Keratinocyte (primary cell): ENCODE results near the gene OR56A5. TPM values are rescaled to one million over a fixed set of nuclear protein-coding genes. Genes with fewer than 3 reads are reported as not detected.

Source experiments
- DNase-seq: peaks from one replicate; pipeline ENCODE4 v3.0.0-alpha.2; 2011; ENCODE audit warnings: low read depth, missing footprints, low spot score
- FAIRE-seq: peaks from 2 replicates; lab custom pipeline; 2011; peaks lifted over from hg19 to GRCh38; lab: Jason Lieb, UNC
- H2AFZ ChIP-seq: 2 replicates; pipeline ENCODE4 v1.6.0; 2012; ENCODE audit warnings: low read length, control low read depth, inconsistent platforms; ENCODE audit not compliant: control insufficient read depth
- H3K27ac ChIP-seq: 2 replicates; pipeline ENCODE4 v1.5.1; 2011; ENCODE audit warnings: low read length; ENCODE audit not compliant: control insufficient read depth, insufficient read depth
- H3K27me3 ChIP-seq: 3 replicates; pipeline ENCODE4 v1.6.0; 2011; ENCODE audit warnings: low read length; ENCODE audit not compliant: control insufficient read depth, insufficient read depth; ENCODE audit errors: extremely low read depth
- H3K36me3 ChIP-seq, 2 experiments: 2 replicates in 1 of 2; 3 replicates in 1 of 2; pipeline ENCODE4 v1.5.1; 2011; ENCODE audit warnings: low read length in 2 of 2, mild to moderate bottlenecking in 1 of 2; ENCODE audit not compliant: control insufficient read depth in 2 of 2, insufficient read depth in 2 of 2; ENCODE audit errors: extremely low read depth in 1 of 2
- H3K4me1 ChIP-seq: 3 replicates; pipeline ENCODE4 v1.5.1; 2011; ENCODE audit warnings: low read length; ENCODE audit not compliant: control insufficient read depth, insufficient read depth; ENCODE audit errors: extremely low read depth
- H3K4me2 ChIP-seq: 3 replicates; pipeline ENCODE4 v1.6.0; 2011; ENCODE audit warnings: low read depth, low read length; ENCODE audit not compliant: control insufficient read depth, insufficient read depth; ENCODE audit errors: extremely low read depth
- H3K4me3 ChIP-seq, 3 experiments: fragments of 200-600 bp in 1 of 3; sonication (generic) in 1 of 3; 2 replicates in 2 of 3; 3 replicates in 1 of 3; pipeline ENCODE4 v1.5.1; 2011 to 2016; ENCODE audit warnings: low read length in 3 of 3, mild to moderate bottlenecking in 3 of 3, control low read depth in 2 of 3, inconsistent platforms in 1 of 3, low read depth in 1 of 3, mixed read lengths in 1 of 3, mixed run types in 1 of 3, moderate library complexity in 1 of 3; ENCODE audit not compliant: control insufficient read depth in 2 of 3, insufficient read depth in 2 of 3; ENCODE audit errors: extremely low read depth in 1 of 3
- H3K79me2 ChIP-seq: 2 replicates; pipeline ENCODE4 v1.6.0; 2012; ENCODE audit warnings: low read length; ENCODE audit not compliant: control insufficient read depth, insufficient read depth
- H3K9ac ChIP-seq: 3 replicates; pipeline ENCODE4 v1.6.0; 2011; ENCODE audit warnings: low read length; ENCODE audit not compliant: control insufficient read depth, insufficient read depth; ENCODE audit errors: extremely low read depth
- H3K9me1 ChIP-seq: 3 replicates; pipeline ENCODE4 v1.6.0; 2011; ENCODE audit warnings: low read length; ENCODE audit not compliant: control insufficient read depth, insufficient read depth; ENCODE audit errors: extremely low read depth
- H3K9me3 ChIP-seq: 2 replicates; pipeline ENCODE4 v1.5.1; 2012; ENCODE audit warnings: low read depth, low read length; ENCODE audit not compliant: control insufficient read depth
- H4K20me1 ChIP-seq: 3 replicates; pipeline ENCODE4 v1.6.0; 2011; ENCODE audit warnings: low read length; ENCODE audit not compliant: control insufficient read depth, insufficient read depth; ENCODE audit errors: extremely low read depth
- EZH2 ChIP-seq: IDR thresholded peaks from one replicate; pipeline ENCODE4 v1.6.1; 2012; ENCODE audit warnings: inconsistent platforms, mild to moderate bottlenecking, low read length, moderate library complexity
- dilution Hi-C: fragments of 300-500 bp; cut with MboI; formaldehyde crosslinking; loops from one replicate; pipeline ENCODE4 v1.7.0; 2020; ENCODE audit warnings: low sequenced_read_pairs; ENCODE audit not compliant: extremely low pct_ligation_motif_present
- polyA plus RNA-seq, 5 experiments: library from polyadenylated mRNA; depleted of rRNA in 3 of 5; stranded (reverse) in 3 of 5; stranded (forward) in 1 of 5; unstranded in 1 of 5; fragments of >200 nt; gene quantifications; 1 replicate in 1 of 5; 2 replicates in 3 of 5; 3 replicates in 1 of 5; pipeline versions ENCODE4 v1.2.1 to v1.2.3, GENCODE V29; 2011 to 2012; ENCODE audit warnings: missing spikeins in 2 of 5, low read depth in 1 of 5, low replicate concordance in 1 of 5
- TF ChIP-seq, protein P1 (sequence below), 3 experiments: IDR thresholded peaks in 1 of 3; conservative IDR thresholded peaks in 1 of 3; optimal IDR thresholded peaks in 1 of 3; 2 replicates in 2 of 3; 3 replicates in 1 of 3; pipeline versions ENCODE3 to v1.5.1; 2011; ENCODE audit warnings: low read length in 3 of 3, mild to moderate bottlenecking in 3 of 3, moderate library complexity in 2 of 3, control low read depth in 1 of 3, inconsistent platforms in 1 of 3; ENCODE audit not compliant: insufficient read depth in 2 of 3; ENCODE audit errors: extremely low read depth in 1 of 3

The OR56A5 gene
- polyA plus RNA-seq, 1 donor (not counting 4 experiments of a cell fraction or from before 2014, with no cell fraction given), result not detected

DNA sequence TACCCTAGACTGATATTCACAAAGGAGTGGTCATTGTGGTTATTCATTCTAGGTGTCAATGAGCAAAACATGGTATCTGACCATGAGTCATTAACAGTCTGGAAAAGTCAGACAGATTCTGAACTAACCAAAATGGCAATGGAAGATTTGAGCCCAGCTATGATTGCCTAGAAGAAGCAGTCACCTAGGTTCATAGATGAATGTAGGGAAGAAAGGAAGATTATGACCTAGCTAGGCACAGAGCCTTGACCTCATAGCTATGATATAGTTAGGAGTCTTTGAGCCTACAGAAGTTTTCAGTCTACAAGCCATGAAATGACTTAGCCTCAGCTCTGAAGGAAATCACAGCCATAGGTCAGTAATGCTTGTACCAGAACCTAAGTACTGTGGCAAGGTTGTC is 38.1 kb upstream of the OR56A5 start:
- Histone ChIP-seq H3K27me3 (no peaks in the 10 kb centered on the region), H3K9me3 (no peaks in the 10 kb centered on the region), H3K4me3 (no peak overlapping the region), H4K20me1 (no peaks in the 10 kb centered on the region), H3K4me1 (no peaks in the 10 kb centered on the region), H3K79me2 (no peaks in the 10 kb centered on the region), H3K9me1 (no peaks in the 10 kb centered on the region), H3K36me3 (no peaks in the 10 kb centered on the region), H3K4me2 (no peak overlapping the region), H2AFZ (no peak overlapping the region), H3K9ac (no peak overlapping the region), H3K27ac (no peak overlapping the region)
- FAIRE-seq (no peak), DNase-seq (no peak)
- dilution Hi-C loops, result no loop called here
- TF ChIP-seq, protein P1, sequence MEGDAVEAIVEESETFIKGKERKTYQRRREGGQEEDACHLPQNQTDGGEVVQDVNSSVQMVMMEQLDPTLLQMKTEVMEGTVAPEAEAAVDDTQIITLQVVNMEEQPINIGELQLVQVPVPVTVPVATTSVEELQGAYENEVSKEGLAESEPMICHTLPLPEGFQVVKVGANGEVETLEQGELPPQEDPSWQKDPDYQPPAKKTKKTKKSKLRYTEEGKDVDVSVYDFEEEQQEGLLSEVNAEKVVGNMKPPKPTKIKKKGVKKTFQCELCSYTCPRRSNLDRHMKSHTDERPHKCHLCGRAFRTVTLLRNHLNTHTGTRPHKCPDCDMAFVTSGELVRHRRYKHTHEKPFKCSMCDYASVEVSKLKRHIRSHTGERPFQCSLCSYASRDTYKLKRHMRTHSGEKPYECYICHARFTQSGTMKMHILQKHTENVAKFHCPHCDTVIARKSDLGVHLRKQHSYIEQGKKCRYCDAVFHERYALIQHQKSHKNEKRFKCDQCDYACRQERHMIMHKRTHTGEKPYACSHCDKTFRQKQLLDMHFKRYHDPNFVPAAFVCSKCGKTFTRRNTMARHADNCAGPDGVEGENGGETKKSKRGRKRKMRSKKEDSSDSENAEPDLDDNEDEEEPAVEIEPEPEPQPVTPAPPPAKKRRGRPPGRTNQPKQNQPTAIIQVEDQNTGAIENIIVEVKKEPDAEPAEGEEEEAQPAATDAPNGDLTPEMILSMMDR (optimal IDR thresholded peaks at IDR 0.05 in 1 of 3, IDR thresholded peaks at IDR 0.05 in 1 of 3, conservative IDR thresholded peaks at IDR 0.05 in 1 of 3; ENCODE audit: extremely low read depth in 1 of 3, insufficient read depth in 2 of 3, low read length in 3 of 3), result no peak
- TF ChIP-seq EZH2, result no peak

DNA sequence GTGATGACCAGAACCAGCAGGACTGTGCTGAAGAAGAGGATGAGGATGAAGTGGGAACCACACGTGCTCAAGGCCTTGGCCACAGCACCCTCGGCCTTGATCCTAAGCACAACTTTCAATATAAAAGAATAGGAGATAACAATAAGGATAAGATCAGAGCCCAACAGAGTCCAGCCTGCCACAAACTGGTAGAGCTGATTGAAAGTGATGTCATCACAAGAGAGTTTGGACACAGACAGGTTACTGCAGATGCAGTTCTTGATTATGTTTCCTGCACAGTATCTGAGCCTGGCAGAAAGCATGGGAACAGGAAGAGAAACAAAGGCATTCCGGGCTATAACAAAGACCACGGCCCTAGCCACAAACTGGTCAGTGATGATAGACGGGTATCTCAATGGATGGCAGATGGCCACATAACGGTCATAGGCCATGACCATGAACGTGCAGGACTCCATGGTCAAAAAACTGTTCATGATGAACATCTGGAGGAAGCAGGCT is 34.0 kb upstream of the OR56A5 start:
- no peaks in the 10 kb centered on the region for H4K20me1 ChIP-seq
- H2AFZ ChIP-seq, result no peak overlapping the region
- no peaks in the 10 kb centered on the region for H3K36me3 ChIP-seq
- H3K4me1 ChIP-seq, result no peaks in the 10 kb centered on the region
- H3K4me3 ChIP-seq, result no peak overlapping the region
- H3K9me1 ChIP-seq, result no peaks in the 10 kb centered on the region
- no peaks in the 10 kb centered on the region for H3K79me2 ChIP-seq
- H3K4me2 ChIP-seq, result no peak overlapping the region
- DNase-seq (no peak), FAIRE-seq (no peak)
- no peak overlapping the region for H3K27ac ChIP-seq
- no peak overlapping the region for H3K9ac ChIP-seq
- TF ChIP-seq, protein P1 (optimal IDR thresholded peaks at IDR 0.05 in 1 of 3, IDR thresholded peaks at IDR 0.05 in 1 of 3, conservative IDR thresholded peaks at IDR 0.05 in 1 of 3; ENCODE audit: extremely low read depth in 1 of 3, insufficient read depth in 2 of 3, low read length in 3 of 3), result no peak
- no peak for TF ChIP-seq EZH2
- H3K27me3 ChIP-seq, result no peaks in the 10 kb centered on the region
- dilution Hi-C loops, result no loop called here
- no peaks in the 10 kb centered on the region for H3K9me3 ChIP-seq
